Sigmoid colon (tissue), 3 donors: ENCODE measurements around the gene SPARCL1.

Experiments used
- CTCF ChIP-seq, 4 experiments: fragments of 450-650 bp in 3 of 4; fragments of 200-600 bp in 1 of 4; IDR thresholded peaks; one replicate each; pipeline ENCODE4 v1.5.1; 2016 to 2019; ENCODE audit warnings: antibody characterized with exemption in 4 of 4, mild to moderate bottlenecking in 3 of 4, moderate library complexity in 2 of 4
- POLR2A ChIP-seq, 2 donors: fragments of 450-650 bp; IDR thresholded peaks; one replicate each; pipeline ENCODE4 v1.6.1; 2016; ENCODE audit warnings: antibody characterized with exemption in 2 of 2, mild to moderate bottlenecking in 2 of 2, moderate library complexity in 2 of 2

- TF ChIP-seq POLR2A (IDR thresholded peaks at IDR 0.05) (no peak), CTCF (IDR thresholded peaks at IDR 0.05) (no peak)
These were observed 13.0 kb upstream of the SPARCL1 start for GRCh38 chr4:87541956-87542709.
